Loucy (cell line): Measurements from ENCODE around the gene GPX3.

ENCODE experiments used
- H2AFZ ChIP-seq: fragments of 200-600 bp; sonication (generic); 2 replicates; pipeline ENCODE4 v1.6.0; 2016; ENCODE audit warnings: antibody characterized with exemption, mild to moderate bottlenecking, low read length, moderate library complexity
- H3F3A ChIP-seq: fragments of 200-600 bp; 2 replicates; pipeline ENCODE4 v1.6.0; 2016; ENCODE audit warnings: antibody characterized with exemption, low read depth, mild to moderate bottlenecking
- H3K27me3 ChIP-seq: fragments of 200-600 bp; sonication (generic); 2 replicates; pipeline ENCODE4 v1.6.1; 2014; ENCODE audit warnings: low read length, mild to moderate bottlenecking; ENCODE audit not compliant: insufficient read depth, poor library complexity, severe bottlenecking
- H3K36me3 ChIP-seq: fragments of 200-600 bp; sonication (generic); 2 replicates; pipeline ENCODE4 v1.6.1; 2016; ENCODE audit warnings: low read length; ENCODE audit not compliant: insufficient read depth
- H3K4me1 ChIP-seq: fragments of 200-600 bp; sonication (generic); 2 replicates; pipeline ENCODE4 v1.5.1; 2014; ENCODE audit warnings: low read length, mild to moderate bottlenecking; ENCODE audit not compliant: insufficient read depth, poor library complexity, severe bottlenecking
- H3K4me2 ChIP-seq: fragments of 200-600 bp; sonication (generic); 2 replicates; pipeline ENCODE4 v1.6.0; 2014; ENCODE audit warnings: antibody characterized with exemption, low read length, low read depth, mild to moderate bottlenecking; ENCODE audit not compliant: poor library complexity, severe bottlenecking
- H3K4me3 ChIP-seq: fragments of 200-600 bp; sonication (generic); 2 replicates; pipeline ENCODE4 v1.5.1; 2014; ENCODE audit warnings: low read length, mild to moderate bottlenecking, mixed read lengths; ENCODE audit not compliant: poor library complexity, severe bottlenecking
- H3K79me2 ChIP-seq: fragments of 200-600 bp; sonication (generic); 2 replicates; pipeline ENCODE4 v1.6.1; 2014; ENCODE audit warnings: low read length; ENCODE audit not compliant: insufficient read depth
- H3K9ac ChIP-seq: fragments of 200-600 bp; sonication (generic); 2 replicates; pipeline ENCODE4 v1.6.0; 2014; ENCODE audit warnings: mild to moderate bottlenecking, low read depth, low read length, moderate library complexity; ENCODE audit not compliant: poor library complexity, severe bottlenecking
- H3K9me2 ChIP-seq: fragments of 200-600 bp; sonication (generic); replicated peaks from 2 replicates; pipeline ENCODE4 v1.6.1; 2016; ENCODE audit warnings: low read depth, low read length, mixed read lengths
- H3K9me3 ChIP-seq: fragments of 200-600 bp; sonication (generic); 2 replicates; pipeline ENCODE4 v1.6.1; 2014; ENCODE audit warnings: mild to moderate bottlenecking, antibody characterized with exemption, low read length, low read depth; ENCODE audit not compliant: insufficient read depth
- H4K20me1 ChIP-seq: fragments of 200-600 bp; sonication (generic); 2 replicates; pipeline ENCODE4 v1.6.0; 2014; ENCODE audit warnings: antibody characterized with exemption, low read length, mild to moderate bottlenecking; ENCODE audit not compliant: insufficient read depth, poor library complexity, severe bottlenecking
- CTCF ChIP-seq: fragments of 200-600 bp; sonication (generic); conservative IDR thresholded peaks from 2 replicates; pipeline ENCODE4 v1.5.1; 2014; ENCODE audit warnings: mild to moderate bottlenecking, antibody characterized with exemption, low read length
- EZH2phosphoT487 ChIP-seq: fragments of 200-600 bp; IDR thresholded peaks from 2 replicates; pipeline ENCODE4 v1.6.1; 2018; ENCODE audit warnings: antibody characterized with exemption, mild to moderate bottlenecking, moderate library complexity, borderline replicate concordance

GPX3 gene, protein sequence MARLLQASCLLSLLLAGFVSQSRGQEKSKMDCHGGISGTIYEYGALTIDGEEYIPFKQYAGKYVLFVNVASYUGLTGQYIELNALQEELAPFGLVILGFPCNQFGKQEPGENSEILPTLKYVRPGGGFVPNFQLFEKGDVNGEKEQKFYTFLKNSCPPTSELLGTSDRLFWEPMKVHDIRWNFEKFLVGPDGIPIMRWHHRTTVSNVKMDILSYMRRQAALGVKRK

DNA sequence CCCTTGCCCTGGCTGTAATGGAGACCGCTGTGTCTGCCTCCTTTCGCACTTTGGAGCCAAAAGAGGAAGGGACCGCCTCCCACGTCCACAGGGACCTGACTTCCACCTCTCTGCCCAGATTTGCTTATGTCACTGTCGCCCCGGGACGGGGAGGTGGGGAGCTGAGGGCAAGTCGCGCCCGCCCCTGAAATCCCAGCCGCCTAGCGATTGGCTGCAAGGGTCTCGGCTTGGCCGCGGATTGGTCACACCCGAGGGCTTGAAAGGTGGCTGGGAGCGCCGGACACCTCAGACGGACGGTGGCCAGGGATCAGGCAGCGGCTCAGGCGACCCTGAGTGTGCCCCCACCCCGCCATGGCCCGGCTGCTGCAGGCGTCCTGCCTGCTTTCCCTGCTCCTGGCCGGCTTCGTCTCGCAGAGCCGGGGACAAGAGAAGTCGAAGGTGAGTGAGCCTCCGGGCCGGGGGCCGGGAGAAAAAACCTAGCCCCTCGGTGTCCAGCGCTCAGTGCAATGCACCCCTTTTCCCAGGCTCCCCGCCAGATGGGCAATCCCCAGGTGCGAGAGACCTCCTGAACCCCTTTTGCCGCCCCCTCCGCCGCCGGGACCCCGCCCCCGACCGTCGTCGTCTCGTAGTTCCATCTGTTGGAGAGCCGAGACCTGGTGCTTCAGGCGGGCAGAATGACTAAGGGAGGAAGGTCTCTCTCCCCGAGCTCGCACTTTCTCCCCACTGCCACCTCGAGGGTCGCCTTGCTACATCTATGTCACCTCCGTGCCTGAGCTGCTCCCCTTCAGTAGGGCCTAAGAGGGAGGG is at the start of gene GPX3:
Gene GPX3 (plus strand): TSS at position 288 of the 807 bp plus-strand sequence. CDS start 64 bp downstream, at position 352.
- Histone ChIP-seq H3K9me2 (no peaks in the 10 kb centered on the region), H3K4me1 (peaks cover 6% of the 10 kb centered on the region), H3K79me2 (no peaks in the 10 kb centered on the region), H3K9me3 (no peaks in the 10 kb centered on the region), H3F3A (no peaks in the 10 kb centered on the region), H3K36me3 (no peaks in the 10 kb centered on the region), H4K20me1 (no peaks in the 10 kb centered on the region), H3K9ac (no peak within 1 kb of the TSS), H2AFZ (no peak within 1 kb of the TSS), H3K27me3 (no peaks in the 10 kb centered on the region), H3K4me2 (no peak within 1 kb of the TSS), H3K4me3 (no peak within 1 kb of the TSS)
- TF ChIP-seq EZH2phosphoT487 (no peak), CTCF (no peak)

DNA sequence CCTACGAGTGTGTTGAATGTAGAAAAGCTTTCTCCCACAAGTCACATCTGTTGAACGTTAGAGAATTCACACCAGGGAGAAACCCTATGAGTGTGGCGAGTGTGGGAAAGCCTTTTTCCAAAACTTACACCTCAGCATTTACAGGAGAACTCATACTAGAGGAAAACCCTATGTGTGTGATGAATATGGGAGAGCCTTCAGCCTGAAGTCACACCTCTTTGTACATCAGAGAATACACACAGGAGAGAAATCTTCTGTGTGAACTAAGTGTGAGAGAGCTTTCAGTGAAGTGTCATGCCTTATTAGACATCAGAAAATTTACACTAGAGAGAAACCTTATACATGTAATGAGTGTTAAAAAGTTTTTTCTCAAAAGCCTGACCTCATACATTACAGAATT is 41.8 kb upstream of the GPX3 start:
- H3K4me1 ChIP-seq: no peaks in the 10 kb centered on the region
- no peaks in the 10 kb centered on the region for H3K9me3 ChIP-seq
- H3K79me2 ChIP-seq: no peaks in the 10 kb centered on the region

GRCh38 chr5:150987746-150988145 is 32.6 kb upstream of the GPX3 start:
- Histone ChIP-seq H3F3A (no peaks in the 10 kb centered on the region), H3K9ac (no peak overlapping the region), H3K4me2 (no peak overlapping the region), H3K36me3 (no peaks in the 10 kb centered on the region), H3K9me2 (no peaks in the 10 kb centered on the region), H3K4me1 (no peaks in the 10 kb centered on the region), H3K4me3 (no peak overlapping the region), H3K27me3 (no peaks in the 10 kb centered on the region), H3K9me3 (no peaks in the 10 kb centered on the region), H2AFZ (no peak overlapping the region), H4K20me1 (no peaks in the 10 kb centered on the region), H3K79me2 (no peaks in the 10 kb centered on the region)
- TF ChIP-seq CTCF (no peak), EZH2phosphoT487 (no peak)

More for the DNA sequence above, 41.8 kb upstream of the GPX3 start:
- Histone ChIP-seq H3K27me3 (no peaks in the 10 kb centered on the region), H4K20me1 (no peaks in the 10 kb centered on the region), H3K9me2 (no peaks in the 10 kb centered on the region), H3F3A (no peaks in the 10 kb centered on the region), H3K9ac (no peak overlapping the region), H3K36me3 (no peaks in the 10 kb centered on the region), H2AFZ (no peak overlapping the region), H3K4me3 (no peak overlapping the region), H3K4me2 (no peak overlapping the region)
- TF ChIP-seq CTCF (no peak), EZH2phosphoT487 (no peak)
